NCI-H187 (cell line): ENCODE data around the gene GALNT17.

ENCODE experiments used
- DNase-seq, 2 experiments: peaks; one replicate each; lab custom pipeline; 2025; lab: John Stamatoyannopoulos, UW

Gene GALNT17

GRCh38 chr7:71285571-71286145 lies 153.7 kb downstream of the GALNT17 start:
- no peak for DNase-seq

- no peak for DNase-seq
Observed at GRCh38 chr7:71286336-71286735, 154.4 kb downstream of the GALNT17 start.

DNA sequence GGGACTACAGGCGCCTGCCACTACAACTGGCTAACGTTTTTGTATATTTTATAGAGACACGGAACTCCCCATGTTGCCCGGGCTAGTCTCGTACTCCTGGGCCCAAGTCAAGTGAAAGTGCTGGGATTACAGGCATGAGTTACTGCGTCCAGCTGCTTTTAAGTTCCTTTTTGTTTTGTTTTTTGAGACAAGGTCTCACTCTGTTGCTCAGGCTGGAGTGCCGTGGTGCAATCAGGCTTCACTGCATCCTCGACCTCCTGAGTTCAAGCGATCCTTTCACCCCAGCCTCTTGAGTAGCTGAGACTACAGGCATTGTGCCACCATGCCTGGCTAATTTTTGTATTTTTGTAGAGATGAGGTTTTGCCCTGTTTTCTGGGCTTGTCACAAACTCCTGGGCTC lies 155.0 kb downstream of the GALNT17 start:
- DNase-seq: no peak

GRCh38 chr7:71290452-71290851 lies 158.5 kb downstream of the GALNT17 start:
- no peak for DNase-seq

- no peak for DNase-seq
Observed at GRCh38 chr7:71298378-71298777, 166.4 kb downstream of the GALNT17 start.

GRCh38 chr7:71300086-71300485 lies 168.1 kb downstream of the GALNT17 start:
- no peak for DNase-seq

DNA sequence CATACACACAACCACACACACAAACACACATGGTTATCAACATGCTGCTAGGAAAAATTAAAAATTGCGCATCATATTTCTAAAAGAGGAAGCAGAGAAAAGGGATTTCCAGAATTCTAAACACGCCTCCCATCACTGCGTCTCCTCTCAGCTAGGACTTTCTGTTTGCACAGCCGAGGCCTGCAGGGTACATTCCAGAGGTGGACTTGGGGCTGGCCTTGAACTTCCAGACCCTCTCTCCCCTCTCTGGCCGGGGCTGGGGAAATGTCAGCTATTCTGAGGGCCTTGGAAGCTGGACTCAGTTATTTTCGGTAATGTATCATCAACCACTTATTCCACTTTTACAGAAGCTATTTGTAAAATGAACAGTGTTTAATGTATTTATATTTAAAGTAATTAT lies 168.7 kb downstream of the GALNT17 start:
- DNase-seq: no peak

DNA sequence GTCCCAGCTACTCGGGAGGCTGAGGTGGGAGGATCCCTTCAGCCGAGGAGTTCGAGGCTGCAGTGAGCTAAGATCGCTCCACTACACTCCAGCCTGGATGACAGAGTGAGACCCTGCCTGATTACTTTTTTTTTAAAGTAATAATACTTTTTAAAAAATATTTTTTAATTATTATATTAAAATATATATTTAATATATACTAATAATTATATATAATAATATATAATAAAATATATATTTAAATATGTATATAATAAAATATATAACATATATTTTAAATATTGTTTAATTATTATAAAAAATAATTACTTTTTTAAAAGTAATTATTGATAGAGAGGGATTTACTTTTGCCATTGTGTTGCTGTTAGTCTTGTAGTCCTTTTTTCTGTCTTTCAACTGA lies 169.2 kb downstream of the GALNT17 start:
- no peak for DNase-seq

DNA sequence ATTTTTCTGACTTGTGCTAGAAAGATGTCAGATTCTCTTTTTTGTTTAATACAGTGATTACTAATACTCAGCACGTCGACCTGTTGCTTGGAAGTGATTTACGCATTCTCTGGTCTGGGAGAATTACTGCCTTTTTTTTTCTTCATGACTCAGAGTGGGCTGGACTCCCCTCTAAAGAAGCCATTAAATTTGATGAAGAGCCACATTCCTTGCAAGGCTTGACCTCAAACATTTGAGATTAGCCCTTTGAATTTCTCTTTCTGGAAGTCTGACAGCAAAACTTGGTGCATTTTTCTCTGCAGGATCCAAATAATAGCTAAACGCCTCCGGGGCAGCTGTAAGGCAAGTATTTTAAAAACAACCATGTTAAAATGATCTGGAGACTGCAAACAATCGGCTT lies 171.6 kb downstream of the GALNT17 start:
- no peak for DNase-seq

DNA sequence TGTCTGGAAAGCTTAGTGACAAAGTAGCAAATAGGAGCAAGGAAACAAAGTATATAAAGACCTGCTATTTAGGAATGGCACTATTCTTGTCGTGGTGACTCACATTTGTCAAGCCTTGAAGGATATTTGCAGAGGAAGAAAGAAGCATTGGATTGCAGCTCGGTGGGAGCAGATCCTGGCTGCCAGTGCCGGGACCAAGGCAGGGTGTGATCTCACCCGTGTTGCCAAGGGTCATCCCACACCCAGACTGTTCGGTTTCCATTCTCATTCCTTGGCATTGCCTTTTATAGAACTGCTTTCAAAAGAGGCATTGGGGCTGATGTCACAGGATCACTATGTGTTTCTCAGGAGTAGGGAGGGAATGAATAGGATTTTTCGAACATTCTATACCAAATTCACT lies 176.2 kb downstream of the GALNT17 start:
- DNase-seq: no peak

DNA sequence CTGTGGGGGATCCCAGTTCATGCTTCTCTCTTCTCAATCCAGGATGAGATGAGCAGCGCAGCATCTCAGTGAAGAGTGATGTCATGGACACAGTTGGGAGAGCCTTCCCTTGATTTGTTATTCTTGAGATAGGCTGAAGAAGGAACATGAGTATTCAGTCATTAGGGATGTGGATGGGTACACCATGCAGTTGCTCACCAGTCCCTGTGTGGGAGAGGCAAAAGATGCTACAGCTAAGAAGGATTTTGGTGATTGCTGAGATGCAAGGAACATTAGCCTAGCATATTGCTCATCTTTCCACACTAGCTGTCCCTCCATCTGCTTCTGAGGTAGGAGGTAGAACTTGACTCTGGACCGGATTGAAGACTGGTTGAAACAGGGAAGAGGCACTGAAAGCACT lies 179.6 kb downstream of the GALNT17 start:
- DNase-seq: no peak

DNA sequence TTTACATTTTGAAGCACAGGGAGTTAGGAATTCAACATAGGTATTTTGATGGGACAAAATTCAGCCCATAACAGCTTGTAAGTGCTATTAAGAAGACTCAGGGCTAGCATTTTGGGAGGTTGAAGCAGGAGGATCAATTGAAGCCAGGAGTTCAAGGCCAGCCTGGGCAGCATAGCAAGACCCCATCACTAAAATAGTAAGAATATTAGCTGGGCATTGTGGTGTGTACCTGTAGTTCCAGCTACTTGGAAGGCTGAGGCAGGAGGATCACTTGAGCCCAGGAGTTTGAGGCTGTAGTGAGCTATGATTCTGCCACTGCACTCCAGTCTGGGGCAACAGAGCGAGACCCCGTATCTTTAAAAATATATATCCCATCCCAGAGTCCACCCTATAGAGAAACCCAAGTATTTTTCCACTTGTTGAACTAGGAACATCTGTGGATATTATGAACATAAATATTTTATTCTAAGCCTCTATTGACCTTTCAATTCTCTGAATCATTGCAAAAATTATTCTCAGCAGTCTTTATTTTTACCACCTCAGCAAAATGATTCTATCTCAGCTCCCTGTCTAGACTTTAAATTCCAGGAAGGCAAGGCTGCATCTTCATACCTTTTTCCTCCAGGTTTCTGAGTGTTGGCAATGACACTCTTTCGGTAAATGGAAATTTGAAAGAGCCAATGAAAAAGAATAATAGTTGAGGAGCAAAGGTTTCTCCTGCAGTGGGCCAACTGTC lies 181.0 kb downstream of the GALNT17 start:
- DNase-seq: no peak

GRCh38 chr7:71313553-71313952 lies 181.6 kb downstream of the GALNT17 start:
- DNase-seq: no peak

DNA sequence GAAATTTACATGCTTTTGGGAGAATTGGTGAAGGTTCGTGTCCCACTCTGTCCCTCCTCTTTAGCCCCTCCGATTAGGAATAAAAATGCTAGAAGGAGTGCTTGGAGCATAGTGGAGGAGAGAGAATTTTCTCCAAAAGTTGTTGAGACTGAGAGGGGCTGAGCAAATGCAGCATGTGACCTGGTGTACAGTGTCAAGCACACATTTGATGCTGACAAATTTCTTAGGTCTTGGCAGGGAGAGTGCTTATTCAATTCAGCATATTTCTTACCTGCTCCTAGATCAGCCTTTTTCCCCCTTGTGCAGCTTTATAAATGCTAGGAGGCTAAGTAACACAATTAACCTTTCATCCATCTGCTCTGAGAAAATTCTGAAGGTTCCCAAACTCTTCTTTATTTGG lies 189.0 kb downstream of the GALNT17 start:
- DNase-seq: no peak

DNA sequence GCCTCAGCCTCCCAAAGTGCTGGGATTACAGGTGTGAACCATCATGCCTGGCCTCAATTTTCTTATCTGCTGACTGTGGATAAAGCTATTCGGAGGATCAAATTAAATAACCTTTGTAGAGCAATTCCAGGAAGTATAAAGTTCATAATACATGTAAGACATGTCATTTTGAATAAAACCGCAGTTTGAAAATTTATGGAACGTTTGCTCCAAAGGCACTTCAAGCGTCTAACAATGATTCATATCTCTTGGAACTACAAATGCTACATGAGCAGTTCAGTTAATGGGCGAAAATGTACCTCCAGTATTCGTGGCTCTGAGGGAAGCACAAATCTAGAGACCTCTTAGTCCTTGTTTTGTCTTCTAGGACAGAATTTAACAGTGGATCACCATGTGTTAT lies 190.3 kb downstream of the GALNT17 start:
- DNase-seq: no peak

DNA sequence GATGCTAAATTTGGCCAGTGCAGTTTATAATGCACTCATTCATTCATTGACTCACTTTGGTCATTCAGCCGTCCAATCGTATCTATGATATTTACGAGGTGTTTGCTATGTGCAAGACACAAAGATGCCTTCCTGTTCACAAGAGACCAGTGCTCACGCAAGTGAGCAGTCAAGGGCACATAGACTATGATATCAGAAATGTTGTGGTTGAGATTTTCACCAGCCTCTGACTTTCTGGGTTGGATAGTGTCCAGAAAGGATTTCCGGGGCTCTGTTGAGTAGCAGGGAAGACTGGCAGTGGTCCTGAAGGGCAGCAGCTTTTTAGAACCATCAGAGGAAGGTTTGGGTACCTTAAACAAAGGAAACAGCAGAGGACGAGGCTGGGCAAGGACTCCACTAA lies 191.8 kb downstream of the GALNT17 start:
- no peak for DNase-seq

- DNase-seq: no peak
Observed at GRCh38 chr7:71325151-71325550, 193.2 kb downstream of the GALNT17 start.

GRCh38 chr7:71326595-71326994 lies 194.7 kb downstream of the GALNT17 start:
- DNase-seq: no peak

DNA sequence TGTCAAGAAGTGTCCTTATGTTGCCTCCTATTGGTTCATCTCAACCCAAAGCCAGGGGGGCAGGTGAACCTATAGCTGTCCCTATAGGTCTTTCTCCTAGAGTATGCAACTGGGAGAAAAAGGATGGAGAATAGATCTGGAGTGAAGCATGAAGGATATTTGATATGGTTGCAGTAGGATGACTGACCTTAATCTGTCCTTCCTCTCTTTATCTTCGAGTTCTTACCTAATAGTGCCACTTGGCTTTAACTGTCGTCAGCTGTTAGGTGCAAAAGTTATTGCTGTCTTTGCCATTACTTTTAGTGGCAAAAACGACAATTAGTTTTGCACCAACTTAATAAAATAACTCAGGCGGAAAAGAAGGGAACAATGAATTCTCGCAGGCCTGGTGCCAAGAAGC lies 196.0 kb downstream of the GALNT17 start:
- no peak for DNase-seq

- no peak for DNase-seq
Observed at GRCh38 chr7:71329030-71329660, 197.2 kb downstream of the GALNT17 start.

GRCh38 chr7:71332207-71332606 lies 200.3 kb downstream of the GALNT17 start:
- no peak for DNase-seq

DNA sequence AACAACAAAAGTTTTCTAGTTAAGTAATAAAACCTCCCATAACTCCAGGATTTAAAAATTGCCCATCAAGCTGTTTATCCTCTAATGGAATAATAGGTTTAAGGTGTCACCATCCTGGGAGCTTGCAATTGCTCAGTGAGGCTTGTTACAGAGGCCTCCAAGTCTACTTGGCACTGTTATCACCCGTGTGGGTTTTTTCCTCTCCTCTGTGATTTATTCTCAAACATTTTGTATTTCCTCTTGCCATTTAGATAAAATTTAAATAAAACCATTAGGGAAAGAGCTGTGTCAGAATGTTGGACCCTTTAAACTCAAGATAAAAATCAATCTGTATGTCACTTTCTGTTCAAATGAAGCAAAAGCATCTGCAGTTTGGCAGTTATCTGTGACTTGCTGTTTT lies 202.6 kb downstream of the GALNT17 start:
- no peak for DNase-seq

DNA sequence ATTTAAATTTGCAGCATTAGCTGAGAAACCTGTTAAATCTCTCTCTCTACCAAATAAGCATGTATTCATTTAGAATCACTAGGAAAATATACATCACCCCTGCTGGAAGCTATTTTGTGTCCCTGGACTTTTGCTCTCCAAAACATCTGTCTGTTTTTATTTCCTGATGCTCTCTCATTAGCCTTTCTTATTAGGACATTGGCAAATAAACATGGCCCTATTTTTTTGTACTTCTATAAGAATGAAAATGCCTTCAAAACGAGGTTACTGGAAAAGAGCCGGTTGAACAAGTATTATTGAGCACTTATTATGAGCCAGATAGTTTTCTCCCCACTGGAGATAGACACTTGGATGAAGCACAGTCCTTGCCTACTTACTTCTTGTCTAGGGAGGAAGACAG lies 206.9 kb downstream of the GALNT17 start:
- DNase-seq: no peak

GRCh38 chr7:71339924-71340323 lies 208.0 kb downstream of the GALNT17 start:
- DNase-seq: no peak
